ENCODE data around the gene UGT1A3. TPM values are rescaled to one million over a fixed set of nuclear protein-coding genes. Genes with fewer than 3 reads are reported as not detected.

The UGT1A3 gene
- total RNA-seq, 1 donor from 2014 or later: not detected

DNA sequence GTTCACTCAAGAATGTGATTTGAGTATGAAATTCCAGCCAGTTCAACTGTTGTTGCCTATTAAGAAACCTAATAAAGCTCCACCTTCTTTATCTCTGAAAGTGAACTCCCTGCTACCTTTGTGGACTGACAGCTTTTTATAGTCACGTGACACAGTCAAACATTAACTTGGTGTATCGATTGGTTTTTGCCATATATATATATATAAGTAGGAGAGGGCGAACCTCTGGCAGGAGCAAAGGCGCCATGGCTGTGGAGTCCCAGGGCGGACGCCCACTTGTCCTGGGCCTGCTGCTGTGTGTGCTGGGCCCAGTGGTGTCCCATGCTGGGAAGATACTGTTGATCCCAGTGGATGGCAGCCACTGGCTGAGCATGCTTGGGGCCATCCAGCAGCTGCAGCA lies 31.2 kb downstream of the UGT1A3 start, which contains the start of gene UGT1A1:
Gene UGT1A1 (plus strand): TSS at position 228 of the 400 bp plus-strand sequence. CDS start 18 bp downstream, at position 246.
- DNase-seq: no peak

DNA sequence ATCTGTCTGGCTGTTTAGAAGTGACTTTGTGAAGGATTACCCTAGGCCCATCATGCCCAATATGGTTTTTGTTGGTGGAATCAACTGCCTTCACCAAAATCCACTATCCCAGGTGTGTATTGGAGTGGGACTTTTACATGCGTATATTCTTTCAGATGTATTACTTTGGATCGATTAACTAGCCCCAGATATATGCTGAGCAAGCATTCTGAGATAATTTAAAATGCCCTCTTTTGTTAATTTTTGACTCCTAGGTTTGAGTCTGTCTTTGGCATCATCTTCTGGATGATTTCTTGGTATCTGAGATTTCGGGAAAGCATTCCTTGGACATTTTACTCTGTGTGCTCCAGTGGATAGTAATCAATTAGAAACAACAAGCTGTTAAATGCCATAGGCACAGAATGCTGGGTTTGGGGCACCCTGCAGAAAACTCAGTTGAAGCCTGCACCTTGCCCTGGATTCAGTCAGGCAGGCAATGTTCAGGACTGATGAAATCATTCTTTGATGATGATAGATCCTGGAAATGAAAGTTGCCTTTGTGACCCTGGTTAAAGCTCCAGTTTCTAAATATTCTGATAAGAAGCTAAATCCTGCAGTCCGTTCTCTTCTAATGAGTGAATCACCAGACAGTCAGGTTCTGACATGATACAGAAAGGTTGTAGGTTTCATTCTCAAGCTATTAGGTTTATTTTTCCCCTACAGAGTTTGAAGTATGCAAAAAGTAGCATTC lies 32.4 kb downstream of the UGT1A3 start:
- no peak for DNase-seq

GRCh38 chr2:233764264-233764663 lies 35.4 kb downstream of the UGT1A3 start:
- DNase-seq: peak; percentile 17

DNA sequence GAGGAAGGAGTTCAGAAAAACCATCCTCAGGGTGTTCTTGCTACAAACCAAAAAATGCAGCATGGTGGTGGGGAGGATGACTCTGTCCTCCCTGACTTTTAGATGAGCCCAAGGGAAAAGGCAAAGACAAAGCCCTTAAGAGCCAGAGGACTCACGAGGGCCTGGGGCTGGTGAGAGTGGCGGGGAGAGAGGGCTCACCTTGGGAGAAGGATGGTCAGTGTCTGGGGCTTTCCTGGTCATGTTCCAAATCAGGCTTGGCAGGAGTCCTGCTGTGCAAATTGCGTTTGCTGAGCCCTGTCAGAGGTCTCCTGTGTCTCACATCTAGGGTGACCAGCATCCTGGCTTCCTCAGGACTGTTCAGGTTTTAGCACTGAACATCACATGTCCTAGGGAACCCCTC lies 35.9 kb downstream of the UGT1A3 start:
- no peak for DNase-seq

DNA sequence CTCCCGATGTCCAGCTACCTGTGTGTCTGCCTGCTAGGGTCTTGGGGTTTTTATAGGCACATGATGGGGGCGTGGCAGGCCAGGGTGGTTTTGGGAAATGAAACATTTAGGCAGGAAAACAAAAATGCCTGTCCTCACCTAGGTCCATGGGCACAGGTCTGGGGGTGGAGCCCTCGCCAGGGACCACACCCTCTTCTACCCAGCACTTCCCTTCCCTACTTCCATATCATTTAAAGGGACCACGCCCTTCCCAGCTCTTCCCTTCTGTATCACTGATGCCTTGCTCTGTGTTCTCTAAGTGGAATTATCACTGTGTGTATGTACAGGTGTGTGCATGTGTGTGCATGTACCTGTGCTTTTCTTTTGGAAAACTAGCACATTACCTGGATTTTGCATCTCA lies 37.6 kb downstream of the UGT1A3 start:
- DNase-seq: no peak

DNA sequence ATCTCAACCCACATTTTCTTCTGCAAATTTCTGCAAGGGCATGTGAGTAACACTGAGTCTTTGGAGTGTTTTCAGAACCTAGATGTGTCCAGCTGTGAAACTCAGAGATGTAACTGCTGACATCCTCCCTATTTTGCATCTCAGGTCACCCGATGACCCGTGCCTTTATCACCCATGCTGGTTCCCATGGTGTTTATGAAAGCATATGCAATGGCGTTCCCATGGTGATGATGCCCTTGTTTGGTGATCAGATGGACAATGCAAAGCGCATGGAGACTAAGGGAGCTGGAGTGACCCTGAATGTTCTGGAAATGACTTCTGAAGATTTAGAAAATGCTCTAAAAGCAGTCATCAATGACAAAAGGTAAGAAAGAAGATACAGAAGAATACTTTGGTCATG lies 39.2 kb downstream of the UGT1A3 start:
- DNase-seq: no peak

- DNase-seq: no peak
These were observed 40.4 kb downstream of the UGT1A3 start for GRCh38 chr2:233769260-233769659.

DNA sequence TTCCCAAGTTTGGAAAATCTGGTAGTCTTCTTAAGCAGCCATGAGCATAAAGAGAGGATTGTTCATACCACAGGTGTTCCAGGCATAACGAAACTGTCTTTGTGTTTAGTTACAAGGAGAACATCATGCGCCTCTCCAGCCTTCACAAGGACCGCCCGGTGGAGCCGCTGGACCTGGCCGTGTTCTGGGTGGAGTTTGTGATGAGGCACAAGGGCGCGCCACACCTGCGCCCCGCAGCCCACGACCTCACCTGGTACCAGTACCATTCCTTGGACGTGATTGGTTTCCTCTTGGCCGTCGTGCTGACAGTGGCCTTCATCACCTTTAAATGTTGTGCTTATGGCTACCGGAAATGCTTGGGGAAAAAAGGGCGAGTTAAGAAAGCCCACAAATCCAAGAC lies 43.3 kb downstream of the UGT1A3 start:
- no peak for DNase-seq

DNA sequence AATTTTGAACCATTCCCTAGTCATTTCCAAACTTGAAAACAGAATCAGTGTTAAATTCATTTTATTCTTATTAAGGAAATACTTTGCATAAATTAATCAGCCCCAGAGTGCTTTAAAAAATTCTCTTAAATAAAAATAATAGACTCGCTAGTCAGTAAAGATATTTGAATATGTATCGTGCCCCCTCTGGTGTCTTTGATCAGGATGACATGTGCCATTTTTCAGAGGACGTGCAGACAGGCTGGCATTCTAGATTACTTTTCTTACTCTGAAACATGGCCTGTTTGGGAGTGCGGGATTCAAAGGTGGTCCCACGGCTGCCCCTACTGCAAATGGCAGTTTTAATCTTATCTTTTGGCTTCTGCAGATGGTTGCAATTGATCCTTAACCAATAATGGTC lies 43.7 kb downstream of the UGT1A3 start:
- DNase-seq: no peak

DNA sequence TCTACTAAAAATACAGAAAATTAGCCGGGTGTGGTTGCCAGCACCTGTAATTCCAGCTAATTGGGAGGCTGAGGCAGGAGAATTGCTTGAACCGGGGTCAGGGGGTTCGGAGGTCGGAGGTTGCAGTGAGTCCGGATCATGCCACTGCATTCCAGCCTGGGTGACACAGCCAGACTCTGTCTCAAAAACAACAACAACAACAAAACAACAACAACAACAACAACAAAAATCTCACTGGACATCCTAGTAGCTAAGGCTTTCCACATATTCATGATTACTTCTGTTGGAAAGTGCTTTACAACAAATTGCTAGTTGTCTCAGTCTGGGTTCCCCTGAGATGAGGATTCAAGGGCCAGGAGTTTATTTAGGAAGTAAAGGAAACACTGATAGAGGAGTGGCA lies 45.0 kb downstream of the UGT1A3 start:
- no peak for DNase-seq

- DNase-seq: no peak
These were observed 46.6 kb downstream of the UGT1A3 start for GRCh38 chr2:233775414-233775813.

DNA sequence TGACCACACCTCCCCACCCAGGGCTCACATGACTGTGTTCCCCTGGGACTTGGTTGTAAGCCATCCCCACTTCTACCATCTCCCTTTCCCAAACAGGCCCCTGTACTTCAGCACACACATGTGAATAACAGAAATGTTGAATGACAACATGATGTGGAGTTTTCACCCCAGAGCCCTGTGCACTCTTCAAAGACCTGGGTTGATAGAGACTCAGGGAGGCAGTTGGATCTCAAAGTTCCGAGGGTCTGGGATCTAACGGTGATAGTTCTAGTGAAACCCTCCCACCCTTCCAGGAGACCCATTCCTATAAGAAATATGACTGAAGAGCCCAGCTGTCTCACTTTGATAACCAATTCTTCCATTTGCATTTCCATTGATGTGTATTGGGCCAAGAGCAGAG lies 49.2 kb downstream of the UGT1A3 start, which contains the start of gene MROH2A:
Gene MROH2A (plus strand): TSS at position 301 of the 400 bp plus-strand sequence. CDS start 1,029 bp downstream, outside the sequence.
- no peak for DNase-seq

DNA sequence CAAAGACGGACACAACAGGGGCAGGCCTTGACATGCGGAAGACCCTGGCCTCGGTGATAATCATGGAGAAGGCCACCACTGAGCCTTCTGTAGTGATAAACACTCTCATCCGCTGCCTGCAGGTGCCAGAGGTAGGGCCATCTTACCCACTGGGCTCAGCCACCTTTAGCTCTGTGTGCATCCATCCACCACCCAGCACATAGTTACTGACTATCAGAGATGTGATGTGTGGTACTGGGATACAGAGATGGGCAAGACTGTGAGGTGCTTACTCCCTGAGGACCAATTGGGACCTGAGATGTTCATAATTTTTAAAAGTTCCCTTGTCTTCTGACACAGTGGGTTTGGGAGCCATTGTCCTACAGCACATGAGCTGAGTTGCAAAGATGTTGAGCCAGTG lies 50.9 kb downstream of the UGT1A3 start:
- DNase-seq: no peak

- no peak for DNase-seq
These were observed 51.9 kb downstream of the UGT1A3 start for GRCh38 chr2:233780771-233781170.

- DNase-seq: no peak
These were observed 60.7 kb downstream of the UGT1A3 start for GRCh38 chr2:233789554-233789953.

DNA sequence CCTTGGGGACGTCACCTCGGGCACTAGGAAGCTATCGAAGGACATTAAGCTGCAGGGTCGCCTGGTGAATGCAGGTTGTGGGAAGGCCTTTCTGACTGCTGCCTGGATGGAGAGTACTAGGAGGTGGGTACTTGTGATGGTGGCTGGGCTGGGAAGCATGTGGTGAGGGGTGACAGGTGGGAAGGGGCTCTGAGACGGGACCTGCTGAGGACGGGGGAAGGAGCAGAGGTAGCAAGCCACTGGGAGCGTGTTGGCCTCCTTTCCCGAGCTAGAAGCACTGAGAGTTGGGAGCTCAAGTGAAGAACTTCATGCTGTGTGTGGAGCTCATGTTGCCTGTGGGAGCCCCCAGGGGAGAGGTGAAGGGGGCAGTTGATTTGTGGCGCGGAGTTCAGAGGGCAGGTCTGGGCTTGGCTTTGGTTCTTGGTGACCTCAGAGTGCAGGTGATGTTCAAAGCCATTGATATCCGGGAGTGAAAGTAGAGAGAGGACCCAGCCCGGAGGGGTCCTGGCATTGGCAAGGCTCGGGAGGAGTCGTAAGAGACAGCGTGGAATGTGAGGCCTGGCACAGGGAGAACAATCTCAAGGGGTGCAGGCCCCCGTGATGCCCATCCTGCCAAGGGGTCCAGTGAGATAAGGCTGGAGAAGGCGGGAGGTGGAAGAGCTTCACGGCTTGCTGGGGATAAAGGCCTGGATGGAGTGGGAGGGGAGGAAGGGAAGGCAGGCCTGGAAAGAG lies 62.5 kb downstream of the UGT1A3 start:
- DNase-seq: no peak

GRCh38 chr2:233791883-233792329 lies 63.1 kb downstream of the UGT1A3 start:
- no peak for DNase-seq

DNA sequence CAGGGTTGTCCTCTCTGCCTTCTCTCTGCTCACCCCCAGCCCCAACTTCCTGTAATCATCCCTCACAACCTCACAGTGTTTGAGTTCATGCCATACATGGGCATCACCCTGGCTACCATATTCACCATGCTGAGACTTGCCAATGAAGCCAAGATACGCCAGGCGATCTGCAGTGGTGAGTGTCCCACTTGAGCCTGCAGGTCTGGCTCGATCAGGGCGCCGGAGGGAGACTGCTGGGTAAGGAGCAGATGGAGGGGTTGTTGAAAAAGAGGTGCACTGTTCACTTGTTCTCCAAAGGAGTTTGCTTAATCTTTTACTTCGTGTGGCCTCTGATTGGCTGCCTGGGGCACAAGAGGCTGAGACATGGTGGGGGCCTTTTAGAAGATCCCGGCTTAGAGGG lies 63.9 kb downstream of the UGT1A3 start:
- no peak for DNase-seq

- no peak for DNase-seq
These were observed 64.8 kb downstream of the UGT1A3 start for GRCh38 chr2:233793465-233794127.

DNA sequence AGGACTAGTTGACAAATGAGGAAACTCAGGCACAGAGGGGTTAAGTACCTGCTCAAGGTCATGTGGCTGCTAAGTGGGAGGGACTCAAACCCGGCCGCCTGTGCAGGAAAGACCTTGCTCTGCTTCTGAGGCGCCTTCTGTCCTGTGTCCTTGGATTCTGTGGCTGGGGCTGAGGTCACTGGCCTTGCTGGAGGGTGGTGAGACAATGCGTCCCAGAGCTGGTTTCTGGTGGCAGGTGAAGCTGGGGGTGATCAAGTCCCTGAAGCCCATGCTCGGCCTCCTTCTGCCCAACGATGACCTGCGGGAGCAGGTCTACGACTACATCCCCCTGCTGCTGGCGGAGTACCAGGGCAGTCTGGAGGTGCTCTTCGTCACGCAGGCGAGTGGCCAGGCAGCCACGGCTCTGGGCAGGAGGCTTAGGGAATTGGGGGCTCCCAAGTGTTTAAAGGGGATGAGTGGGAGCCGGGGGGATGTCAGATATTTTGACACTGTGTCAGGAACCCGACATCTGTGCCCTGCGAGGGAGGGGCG lies 65.4 kb downstream of the UGT1A3 start:
- no peak for DNase-seq

GRCh38 chr2:233795735-233796171 lies 66.9 kb downstream of the UGT1A3 start:
- DNase-seq: no peak

DNA sequence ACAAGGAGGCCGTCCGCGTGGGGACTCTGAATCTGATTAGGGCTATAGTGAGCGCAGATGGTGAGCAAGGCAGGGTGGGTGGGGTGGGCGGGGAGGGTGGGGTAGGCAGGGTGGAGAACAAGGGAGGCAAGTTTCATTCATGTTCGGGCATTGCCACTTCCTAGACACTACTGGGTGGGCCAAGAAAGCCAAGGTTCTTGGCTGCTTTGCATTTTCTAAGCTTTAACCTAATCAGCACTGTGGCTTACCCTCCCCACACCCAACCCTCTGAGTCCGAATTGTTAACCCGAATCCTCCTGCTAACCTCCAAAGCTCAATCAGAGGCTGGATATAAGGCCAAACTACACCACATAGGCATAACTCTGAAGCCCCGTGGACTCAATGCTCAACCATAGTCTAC lies 67.4 kb downstream of the UGT1A3 start:
- DNase-seq: no peak
